UCSD-AML1 (cell line): ENCODE results near the gene SBSN.
"Not testable (repeated sequence)": the region's sequence is repeated elsewhere in the genome, so short reads cannot be mapped to it uniquely, and the experiment has no call there.

Experiments used
- DNase-seq: peaks from one replicate; lab custom pipeline; 2025; ENCODE audit not compliant: unreplicated experiment; lab: John Stamatoyannopoulos, UW

The SBSN gene

GRCh38 chr19:35474594-35474993 is 53.5 kb downstream of the SBSN start:
- DNase-seq = not testable (repeated sequence)

- no peak for DNase-seq
Measured at GRCh38 chr19:35474104-35474503, 54.0 kb downstream of the SBSN start.
